ENCODE results near the gene LPP. TPM values are rescaled to one million over a fixed set of nuclear protein-coding genes. Genes with fewer than 3 reads are reported as not detected.

The LPP gene
- total RNA-seq, 1 experiment from 2014 or later = 54.0 TPM

DNA sequence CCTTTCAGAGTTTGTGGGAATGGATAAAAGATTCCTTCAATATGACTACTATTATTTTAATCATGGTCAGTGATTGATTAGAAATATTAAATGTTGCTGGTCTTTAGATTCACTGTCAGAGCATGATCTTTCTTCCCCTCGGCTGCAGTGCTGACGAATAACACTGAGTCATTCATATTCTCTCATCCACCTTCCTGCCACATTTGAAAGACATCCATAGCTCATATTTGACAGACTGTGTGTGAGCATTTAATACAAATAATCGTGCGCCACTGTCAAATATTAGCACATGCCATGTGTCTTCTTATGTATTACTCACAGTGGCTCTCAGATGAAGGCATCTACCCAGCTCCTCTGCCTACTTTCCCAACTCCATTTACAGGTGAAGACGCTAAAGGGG is 541.3 kb downstream of the LPP start:
- no peak for ATAC-seq
- Histone ChIP-seq H3K4me2 (ENCODE audit: low read length) (no peak overlapping the region), H3K27ac (ENCODE audit: low read depth, low read length) (no peak overlapping the region), H3K9me2 (ENCODE audit: insufficient read depth) (no peaks in the 10 kb centered on the region), H3K27me3 (ENCODE audit: insufficient read depth, low read length) (no peaks in the 10 kb centered on the region), H2AFZ (ENCODE audit: low read depth, low read length, poor library complexity, severe bottlenecking) (no peak overlapping the region), H3K9me3 (ENCODE audit: control insufficient read depth in 1 of 2, insufficient read depth in 1 of 2, low read depth in 1 of 2, low read length in 2 of 2) (no peaks in the 10 kb centered on the region), H4K20me1 (ENCODE audit: insufficient read depth) (no peaks in the 10 kb centered on the region), H3K9ac (ENCODE audit: low read length) (no peak overlapping the region), H3K79me2 (ENCODE audit: insufficient read depth, low read length) (no peaks in the 10 kb centered on the region), H3K4me1 (ENCODE audit: control insufficient read depth in 1 of 2, insufficient read depth in 2 of 2, low read length in 2 of 2) (no peaks in the 10 kb centered on the region), H3K36me3 (ENCODE audit: control insufficient read depth in 1 of 2, insufficient read depth in 2 of 2, low read length in 2 of 2) (no peaks in the 10 kb centered on the region), H3K4me3 (replicated peaks in 1 of 2; ENCODE audit: low read depth in 1 of 2, low read length in 2 of 2) (no peak overlapping the region)
- RAD21 ChIA-PET (ENCODE audit: low non-redundant PET in 1 of 2, low total read pairs in 2 of 2, uncharacterized antibody in 2 of 2, unreplicated experiment in 2 of 2) = no interaction called here
- no TSS peak for BruUV-seq (replicated peaks)
- POLR2A ChIA-PET = no interaction called here
- no peak for TF ChIP-seq POLR2A (IDR thresholded peaks at IDR 0.05; ENCODE audit: borderline replicate concordance, extremely low read depth, insufficient read depth, insufficient read length)
- TF ChIP-seq, protein P1, sequence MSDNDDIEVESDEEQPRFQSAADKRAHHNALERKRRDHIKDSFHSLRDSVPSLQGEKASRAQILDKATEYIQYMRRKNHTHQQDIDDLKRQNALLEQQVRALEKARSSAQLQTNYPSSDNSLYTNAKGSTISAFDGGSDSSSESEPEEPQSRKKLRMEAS (IDR thresholded peaks at IDR 0.05) = no peak
- intact Hi-C loops (cut with micrococcal nuclease) = no loop called here
- no peak for DNase-seq (ENCODE audit: low read depth, low spot score)
- CTCF ChIA-PET = no interaction called here

DNA sequence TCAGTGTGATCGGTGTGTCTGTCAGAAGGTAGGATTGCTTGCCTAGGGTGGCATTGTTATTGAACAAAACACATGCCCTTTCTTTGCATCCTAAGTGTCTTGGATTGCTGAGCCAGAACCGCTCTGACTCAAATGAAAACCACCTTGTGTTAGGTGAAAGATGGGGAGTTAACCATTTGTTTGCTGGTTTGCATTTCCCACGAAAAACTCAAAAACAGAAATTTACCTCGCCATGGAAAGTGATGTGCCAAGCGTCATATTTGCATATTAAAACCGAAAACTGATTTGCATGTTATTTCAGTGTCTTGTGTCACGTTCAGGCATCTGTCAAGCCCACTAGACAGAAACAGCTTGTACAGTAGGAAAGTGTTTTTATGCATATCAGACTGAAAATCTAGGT is 543.2 kb downstream of the LPP start:
- no peaks in the 10 kb centered on the region for H3K36me3 ChIP-seq (ENCODE audit: control insufficient read depth in 1 of 2, insufficient read depth in 2 of 2, low read length in 2 of 2)
- no peak overlapping the region for H2AFZ ChIP-seq (ENCODE audit: low read depth, low read length, poor library complexity, severe bottlenecking)
- H3K79me2 ChIP-seq (ENCODE audit: insufficient read depth, low read length) = no peaks in the 10 kb centered on the region
- H3K27me3 ChIP-seq (ENCODE audit: insufficient read depth, low read length) = no peaks in the 10 kb centered on the region
- no peaks in the 10 kb centered on the region for H3K4me1 ChIP-seq (ENCODE audit: control insufficient read depth in 1 of 2, insufficient read depth in 2 of 2, low read length in 2 of 2)
- no peaks in the 10 kb centered on the region for H3K9me2 ChIP-seq (ENCODE audit: insufficient read depth)
- ChIA-PET POLR2A (no interaction called here), RAD21 (ENCODE audit: low non-redundant PET in 1 of 2, low total read pairs in 2 of 2, uncharacterized antibody in 2 of 2, unreplicated experiment in 2 of 2) (no interaction called here), CTCF (no interaction called here)
- H3K27ac ChIP-seq (ENCODE audit: low read depth, low read length) = no peak overlapping the region
- H4K20me1 ChIP-seq (ENCODE audit: insufficient read depth) = no peaks in the 10 kb centered on the region
- intact Hi-C loops (cut with micrococcal nuclease) = no loop called here
- no peak for TF ChIP-seq ZNF274 (IDR thresholded peaks at IDR 0.05; ENCODE audit: low read depth, low read length)
- no peak for TF ChIP-seq TCF7L2 (IDR thresholded peaks at IDR 0.05; ENCODE audit: borderline replicate concordance, extremely low read depth, insufficient read depth, insufficient read length)
- TF ChIP-seq YY1 (IDR thresholded peaks at IDR 0.05; ENCODE audit: extremely low read depth, insufficient replicate concordance, low read depth, low read length) = no peak
- TF ChIP-seq, protein P2, sequence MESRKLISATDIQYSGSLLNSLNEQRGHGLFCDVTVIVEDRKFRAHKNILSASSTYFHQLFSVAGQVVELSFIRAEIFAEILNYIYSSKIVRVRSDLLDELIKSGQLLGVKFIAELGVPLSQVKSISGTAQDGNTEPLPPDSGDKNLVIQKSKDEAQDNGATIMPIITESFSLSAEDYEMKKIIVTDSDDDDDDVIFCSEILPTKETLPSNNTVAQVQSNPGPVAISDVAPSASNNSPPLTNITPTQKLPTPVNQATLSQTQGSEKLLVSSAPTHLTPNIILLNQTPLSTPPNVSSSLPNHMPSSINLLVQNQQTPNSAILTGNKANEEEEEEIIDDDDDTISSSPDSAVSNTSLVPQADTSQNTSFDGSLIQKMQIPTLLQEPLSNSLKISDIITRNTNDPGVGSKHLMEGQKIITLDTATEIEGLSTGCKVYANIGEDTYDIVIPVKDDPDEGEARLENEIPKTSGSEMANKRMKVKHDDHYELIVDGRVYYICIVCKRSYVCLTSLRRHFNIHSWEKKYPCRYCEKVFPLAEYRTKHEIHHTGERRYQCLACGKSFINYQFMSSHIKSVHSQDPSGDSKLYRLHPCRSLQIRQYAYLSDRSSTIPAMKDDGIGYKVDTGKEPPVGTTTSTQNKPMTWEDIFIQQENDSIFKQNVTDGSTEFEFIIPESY (IDR thresholded peaks at IDR 0.05; ENCODE audit: extremely low read depth, insufficient replicate concordance, low read length) = no peak
- no peak for TF ChIP-seq CEBPB (IDR thresholded peaks at IDR 0.05; ENCODE audit: low read depth)
- TF ChIP-seq, protein P1 (IDR thresholded peaks at IDR 0.05) = no peak
- no peak for TF ChIP-seq EZH2phosphoT487 (IDR thresholded peaks at IDR 0.05; ENCODE audit: borderline replicate concordance)
- TF ChIP-seq POLR2A (IDR thresholded peaks at IDR 0.05; ENCODE audit: borderline replicate concordance, extremely low read depth, insufficient read depth, insufficient read length) = no peak
- H3K4me2 ChIP-seq (ENCODE audit: low read length) = no peak overlapping the region
- no peaks in the 10 kb centered on the region for H3K9me3 ChIP-seq (ENCODE audit: control insufficient read depth in 1 of 2, insufficient read depth in 1 of 2, low read depth in 1 of 2, low read length in 2 of 2)
- no peak overlapping the region for H3K4me3 ChIP-seq (replicated peaks in 1 of 2; ENCODE audit: low read depth in 1 of 2, low read length in 2 of 2)
- H3K9ac ChIP-seq (ENCODE audit: low read length) = no peak overlapping the region
- ATAC-seq (no peak), DNase-seq (ENCODE audit: low read depth, low spot score) (no peak)
- no TSS peak for BruUV-seq (replicated peaks)
